BLaER1 treated with 17β-estradiol and CSF1 and Interleukin-3, amounts not matched to agents 10 nM and 100 nM (cell line): ENCODE measurements around the gene OR2A42.
"Not testable (repeated sequence)": the region's sequence is repeated elsewhere in the genome, so short reads cannot be mapped to it uniquely, and the experiment has no call there.

ENCODE experiments used
- H3K27ac ChIP-seq, 11 experiments: shearing (Covaris generic); formaldehyde crosslinking; 2 replicates each; pipeline ENCODE4 v1.8.1; 2022
- H3K27me3 ChIP-seq, 11 experiments: shearing (Covaris generic); formaldehyde crosslinking; 2 replicates each; pipeline ENCODE4 v1.8.1; 2022
- H3K36me3 ChIP-seq, 11 experiments: shearing (Covaris generic); formaldehyde crosslinking; 2 replicates each; pipeline ENCODE4 v1.8.1; 2022
- H3K4me1 ChIP-seq, 10 experiments: shearing (Covaris generic); formaldehyde crosslinking; 2 replicates each; pipeline ENCODE4 v1.8.1; 2022
- H3K4me2 ChIP-seq, 11 experiments: shearing (Covaris generic); formaldehyde crosslinking; 2 replicates each; pipeline ENCODE4 v1.8.1; 2022
- H3K4me3 ChIP-seq, 10 experiments: shearing (Covaris generic); formaldehyde crosslinking; 2 replicates each; pipeline ENCODE4 v1.8.1; 2022
- H3K9ac ChIP-seq, 11 experiments: shearing (Covaris generic); formaldehyde crosslinking; 2 replicates each; pipeline ENCODE4 v1.8.1; 2022
- H3K9me3 ChIP-seq, 11 experiments: shearing (Covaris generic); formaldehyde crosslinking; replicated peaks in 1 of 11; 2 replicates each; pipeline ENCODE4 v1.8.1; 2022
- H4K20me1 ChIP-seq, 11 experiments: shearing (Covaris generic); formaldehyde crosslinking; 2 replicates each; pipeline ENCODE4 v1.8.1; 2022
- Cebpa-rat ChIP-seq, 11 experiments: shearing (Covaris generic); IDR thresholded peaks; 2 replicates each; pipeline ENCODE4 v1.8.1; 2022

Gene OR2A42

GRCh38 chr7:144256112-144256511, 16.7 kb upstream of the OR2A42 start:
- Histone ChIP-seq H3K27me3 (no peaks in the 10 kb centered on the region), H3K4me1 (peaks cover 0 to 4% (median 0%) of the 10 kb centered on the region in 10 experiments; a peak in 1 of 20 replicates), H4K20me1 (no peaks in the 10 kb centered on the region), H3K9me3 (no peaks in the 10 kb centered on the region), H3K4me3 (no peak overlapping the region), H3K27ac (no peak overlapping the region), H3K9ac (no peak overlapping the region), H3K4me2 (no peak overlapping the region; a peak in 1 of 22 replicates), H3K36me3 (no peaks in the 10 kb centered on the region)
- TF ChIP-seq Cebpa-rat (IDR thresholded peaks at IDR 0.05): no peak

- no peak for TF ChIP-seq Cebpa-rat (IDR thresholded peaks at IDR 0.05)
- H3K4me3 ChIP-seq: no peak overlapping the region
- no peaks in the 10 kb centered on the region for H4K20me1 ChIP-seq
- H3K27me3 ChIP-seq: no peaks in the 10 kb centered on the region
- H3K36me3 ChIP-seq: no peaks in the 10 kb centered on the region
- H3K4me2 ChIP-seq: no peak overlapping the region
- H3K9ac ChIP-seq: no peak overlapping the region
- H3K27ac ChIP-seq: no peak overlapping the region
- no peaks in the 10 kb centered on the region for H3K9me3 ChIP-seq
- peaks cover 0 to 4% (median 0%) of the 10 kb centered on the region in 10 experiments; a peak in 1 of 20 replicates for H3K4me1 ChIP-seq
Measured at GRCh38 chr7:144255471-144255897, 16.1 kb upstream of the OR2A42 start.

GRCh38 chr7:144252307-144252706, 12.9 kb upstream of the OR2A42 start:
- H3K27me3 ChIP-seq, H3K9ac ChIP-seq, H3K4me2 ChIP-seq, H3K9me3 ChIP-seq, H4K20me1 ChIP-seq, H3K27ac ChIP-seq, H3K4me3 ChIP-seq, H3K36me3 ChIP-seq, H3K4me1 ChIP-seq: not testable (repeated sequence)

GRCh38 chr7:144247674-144248330, 8.4 kb upstream of the OR2A42 start:
- not testable (repeated sequence) for H3K27ac ChIP-seq, H3K9me3 ChIP-seq, H4K20me1 ChIP-seq, H3K4me2 ChIP-seq, H3K4me3 ChIP-seq, H3K4me1 ChIP-seq, H3K36me3 ChIP-seq, H3K9ac ChIP-seq, H3K27me3 ChIP-seq

- H3K9me3 ChIP-seq, H4K20me1 ChIP-seq, H3K4me2 ChIP-seq, H3K9ac ChIP-seq, H3K4me3 ChIP-seq, H3K27me3 ChIP-seq, H3K27ac ChIP-seq, H3K36me3 ChIP-seq, H3K4me1 ChIP-seq: not testable (repeated sequence)
Measured at GRCh38 chr7:144246967-144247366, 7.6 kb upstream of the OR2A42 start.

GRCh38 chr7:144245372-144245771, 6.0 kb upstream of the OR2A42 start:
- not testable (repeated sequence) for H3K4me2 ChIP-seq, H4K20me1 ChIP-seq, H3K4me3 ChIP-seq, H3K9me3 ChIP-seq, H3K4me1 ChIP-seq, H3K36me3 ChIP-seq, H3K9ac ChIP-seq, H3K27ac ChIP-seq, H3K27me3 ChIP-seq

GRCh38 chr7:144238530-144239082, 799 bp downstream of the OR2A42 start:
- not testable (repeated sequence) for H3K9me3 ChIP-seq, H4K20me1 ChIP-seq, H3K4me1 ChIP-seq, H3K27me3 ChIP-seq, H3K9ac ChIP-seq, H3K4me2 ChIP-seq, H3K27ac ChIP-seq, H3K4me3 ChIP-seq, H3K36me3 ChIP-seq

GRCh38 chr7:144233039-144233438, 6.4 kb downstream of the OR2A42 start:
- H3K4me3 ChIP-seq, H3K27me3 ChIP-seq, H3K4me1 ChIP-seq: not testable (repeated sequence)

GRCh38 chr7:144231027-144231426, 8.4 kb downstream of the OR2A42 start:
- H3K4me3 ChIP-seq, H3K27me3 ChIP-seq, H3K4me1 ChIP-seq, H3K36me3 ChIP-seq, H3K27ac ChIP-seq, H4K20me1 ChIP-seq, H3K4me2 ChIP-seq, H3K9ac ChIP-seq, H3K9me3 ChIP-seq: not testable (repeated sequence)

More at GRCh38 chr7:144233039-144233438, 6.4 kb downstream of the OR2A42 start:
- H3K27ac ChIP-seq, H3K4me2 ChIP-seq, H3K9me3 ChIP-seq, H3K9ac ChIP-seq, H4K20me1 ChIP-seq, H3K36me3 ChIP-seq: not testable (repeated sequence)

GRCh38 chr7:144228810-144229209, 10.6 kb downstream of the OR2A42 start:
- H3K27ac ChIP-seq, H3K4me1 ChIP-seq, H3K9ac ChIP-seq, H4K20me1 ChIP-seq, H3K36me3 ChIP-seq, H3K27me3 ChIP-seq, H3K4me3 ChIP-seq, H3K4me2 ChIP-seq, H3K9me3 ChIP-seq: not testable (repeated sequence)

- not testable (repeated sequence) for H3K4me1 ChIP-seq, H3K27me3 ChIP-seq, H3K36me3 ChIP-seq, H3K9ac ChIP-seq, H4K20me1 ChIP-seq, H3K9me3 ChIP-seq, H3K27ac ChIP-seq, H3K4me3 ChIP-seq, H3K4me2 ChIP-seq
Measured at GRCh38 chr7:144226866-144227265, 12.5 kb downstream of the OR2A42 start.

GRCh38 chr7:144223675-144224074, 15.7 kb downstream of the OR2A42 start:
- H3K4me3 ChIP-seq, H4K20me1 ChIP-seq, H3K27ac ChIP-seq, H3K27me3 ChIP-seq, H3K9ac ChIP-seq, H3K9me3 ChIP-seq, H3K4me1 ChIP-seq, H3K4me2 ChIP-seq, H3K36me3 ChIP-seq: not testable (repeated sequence)

GRCh38 chr7:144220531-144220930, 18.9 kb downstream of the OR2A42 start:
- H4K20me1 ChIP-seq, H3K9ac ChIP-seq, H3K27ac ChIP-seq, H3K4me3 ChIP-seq, H3K27me3 ChIP-seq, H3K4me1 ChIP-seq, H3K9me3 ChIP-seq, H3K4me2 ChIP-seq, H3K36me3 ChIP-seq: not testable (repeated sequence)

- H3K4me1 ChIP-seq, H3K27ac ChIP-seq, H3K27me3 ChIP-seq, H3K9me3 ChIP-seq, H3K36me3 ChIP-seq, H4K20me1 ChIP-seq, H3K4me2 ChIP-seq, H3K4me3 ChIP-seq, H3K9ac ChIP-seq: not testable (repeated sequence)
Measured at GRCh38 chr7:144219149-144219548, 20.3 kb downstream of the OR2A42 start.
